H9 (cell line): Measurements from ENCODE around the gene KIAA1958. TPM values are rescaled to one million over a fixed set of nuclear protein-coding genes. Genes with fewer than 3 reads are reported as not detected.

Experiments used
- DNase-seq: peaks from one replicate; pipeline ENCODE4 v3.0.0-alpha.2; 2017
- H2AFZ ChIP-seq: one replicate; pipeline ENCODE4 v1.6.1; 2013; ENCODE audit warnings: mild to moderate bottlenecking, low read length, control low read depth, moderate library complexity
- H2AK5ac ChIP-seq: 2 replicates; pipeline ENCODE4 v1.6.1; 2013; ENCODE audit warnings: low read length, control low read depth, mixed read lengths; ENCODE audit not compliant: insufficient read length
- H2BK120ac ChIP-seq: one replicate; pipeline ENCODE4 v1.6.1; 2013; ENCODE audit warnings: low read depth, mild to moderate bottlenecking, low read length, control low read depth, inconsistent platforms; ENCODE audit not compliant: poor library complexity, severe bottlenecking
- H2BK12ac ChIP-seq: 2 replicates; pipeline ENCODE4 v1.6.1; 2013; ENCODE audit warnings: low read length, control low read depth, mixed read lengths, low read depth; ENCODE audit not compliant: insufficient read length
- H2BK15ac ChIP-seq: 2 replicates; pipeline ENCODE4 v1.6.1; 2013; ENCODE audit warnings: low read depth, low read length, control low read depth
- H2BK20ac ChIP-seq: one replicate; pipeline ENCODE4 v1.6.1; 2013; ENCODE audit warnings: low read depth, mild to moderate bottlenecking, low read length, control low read depth, inconsistent platforms; ENCODE audit not compliant: poor library complexity, severe bottlenecking
- H2BK5ac ChIP-seq: 2 replicates; pipeline ENCODE4 v1.6.1; 2013; ENCODE audit warnings: low read length, control low read depth, mixed read lengths; ENCODE audit not compliant: insufficient read length
- H3K14ac ChIP-seq: 2 replicates; pipeline ENCODE4 v1.6.1; 2013; ENCODE audit warnings: low read length, control low read depth; ENCODE audit not compliant: insufficient read depth
- H3K18ac ChIP-seq: 2 replicates; pipeline ENCODE4 v1.6.1; 2013; ENCODE audit warnings: low read depth, mild to moderate bottlenecking, mixed read lengths, low read length, control low read depth; ENCODE audit not compliant: insufficient read length
- H3K23ac ChIP-seq: 2 replicates; pipeline ENCODE4 v1.6.1; 2013; ENCODE audit warnings: low read length, control low read depth, mixed read lengths, low read depth; ENCODE audit not compliant: insufficient read length
- H3K23me2 ChIP-seq: 2 replicates; pipeline ENCODE4 v1.6.1; 2013; ENCODE audit warnings: low read depth, mild to moderate bottlenecking, mixed read lengths, low read length, control low read depth; ENCODE audit not compliant: insufficient read length, poor library complexity, severe bottlenecking
- H3K27ac ChIP-seq: 2 replicates; pipeline ENCODE4 v1.5.1; 2013; ENCODE audit warnings: low read length, control low read depth, mixed read lengths, low read depth; ENCODE audit not compliant: insufficient read length
- H3K27me3 ChIP-seq: 2 replicates; pipeline ENCODE4 v1.6.1; 2013; ENCODE audit warnings: low read length, control low read depth, inconsistent platforms; ENCODE audit not compliant: insufficient read depth
- H3K4ac ChIP-seq: 2 replicates; pipeline ENCODE4 v1.6.1; 2013; ENCODE audit warnings: low read depth, mild to moderate bottlenecking, control low read depth, inconsistent platforms, low read length, moderate library complexity
- H3K4me1 ChIP-seq: 2 replicates; pipeline ENCODE4 v1.6.1; 2013; ENCODE audit warnings: low read length, control low read depth, inconsistent platforms; ENCODE audit not compliant: insufficient read depth
- H3K4me2 ChIP-seq: 2 replicates; pipeline ENCODE4 v1.6.1; 2013; ENCODE audit warnings: low read length, control low read depth, mixed read lengths; ENCODE audit not compliant: insufficient read length, insufficient read depth
- H3K56ac ChIP-seq: 2 replicates; pipeline ENCODE4 v1.6.1; 2013; ENCODE audit warnings: low read depth, mild to moderate bottlenecking, mixed read lengths, low read length, control low read depth; ENCODE audit not compliant: insufficient read length
- H3K79me1 ChIP-seq: 2 replicates; pipeline ENCODE4 v1.6.1; 2013; ENCODE audit warnings: low read depth, mild to moderate bottlenecking, moderate library complexity, low read length, control low read depth, inconsistent platforms; ENCODE audit not compliant: insufficient read depth, poor library complexity, severe bottlenecking
- H3K79me2 ChIP-seq: 2 replicates; pipeline ENCODE4 v1.6.1; 2013; ENCODE audit warnings: low read length, control low read depth, inconsistent platforms; ENCODE audit not compliant: insufficient read depth
- H3K9ac ChIP-seq: 2 replicates; pipeline ENCODE4 v1.6.1; 2013; ENCODE audit warnings: low read length, control low read depth, mixed read lengths; ENCODE audit not compliant: insufficient read length; ENCODE audit errors: extremely low read depth
- H3K9me3 ChIP-seq: one replicate; pipeline ENCODE4 v1.6.1; 2013; ENCODE audit warnings: low read depth, low read length, inconsistent platforms; ENCODE audit not compliant: control insufficient read depth
- H3T11ph ChIP-seq: one replicate; pipeline ENCODE4 v1.6.1; 2013; ENCODE audit warnings: mild to moderate bottlenecking, low read length, control low read depth, inconsistent platforms
- H4K20me1 ChIP-seq: one replicate; pipeline ENCODE4 v1.6.1; 2013; ENCODE audit not compliant: control insufficient read depth, insufficient read length, insufficient read depth
- H4K5ac ChIP-seq: 2 replicates; pipeline ENCODE4 v1.6.1; 2013; ENCODE audit warnings: low read depth, mild to moderate bottlenecking, mixed read lengths, low read length, control low read depth; ENCODE audit not compliant: insufficient read length
- H4K8ac ChIP-seq: replicated peaks from 2 replicates; pipeline ENCODE4 v1.6.1; 2013; ENCODE audit warnings: low read length, control low read depth, mixed read lengths, low read depth; ENCODE audit not compliant: insufficient read length
- H4K91ac ChIP-seq: 2 replicates; pipeline ENCODE4 v1.6.1; 2013; ENCODE audit warnings: low read depth, mild to moderate bottlenecking, moderate library complexity, mixed read lengths, low read length, control low read depth; ENCODE audit not compliant: insufficient read length
- H3K27ac Mint-ChIP-seq, 3 experiments: 2 replicates in 2 of 3; 3 replicates in 1 of 3; pipeline ENCODE4 v1.8.0; 2020 to 2021; ENCODE audit warnings: mixed read lengths in 3 of 3, mild to moderate bottlenecking in 1 of 3, moderate library complexity in 1 of 3
- H3K27me3 Mint-ChIP-seq: 2 replicates; pipeline ENCODE4 v1.8.0; 2021; ENCODE audit warnings: low read depth, mild to moderate bottlenecking, moderate library complexity, mixed read lengths
- H3K36me3 Mint-ChIP-seq, 3 experiments: 2 replicates in 2 of 3; 3 replicates in 1 of 3; pipeline ENCODE4 v1.8.0; 2020 to 2021; ENCODE audit warnings: low read depth in 3 of 3, mixed read lengths in 3 of 3; ENCODE audit not compliant: insufficient read depth in 1 of 3
- H3K4me1 Mint-ChIP-seq, 2 experiments: 2 replicates each; pipeline ENCODE4 v1.8.0; 2020; ENCODE audit warnings: mixed read lengths in 2 of 2
- H3K4me3 Mint-ChIP-seq, 2 experiments: 2 replicates in 1 of 2; 3 replicates in 1 of 2; pipeline ENCODE4 v1.8.0; 2020 to 2021; ENCODE audit warnings: mild to moderate bottlenecking in 2 of 2, mixed read lengths in 2 of 2, moderate library complexity in 1 of 2
- H3K9me3 Mint-ChIP-seq, 2 experiments: 2 replicates in 1 of 2; 3 replicates in 1 of 2; pipeline ENCODE4 v1.8.0; 2020; ENCODE audit warnings: mild to moderate bottlenecking in 2 of 2, mixed read lengths in 2 of 2, moderate library complexity in 1 of 2
- CTCF ChIP-seq: fragments of 200-600 bp; sonication (generic); conservative IDR thresholded peaks from 3 replicates; pipeline ENCODE4 v1.8.0; 2021; ENCODE audit warnings: antibody characterized with exemption, mild to moderate bottlenecking
- WGBS: extraction: QIAGEN DNeasy Blood & Tissue Kit; methylation state at CpG from one replicate; pipeline ENCODE4 v1.1.7; 2013; ENCODE audit warnings: missing lambda C conversion rate, low lambda C conversion rate, mixed read lengths; ENCODE audit not compliant: insufficient read length; ENCODE audit errors: extremely low coverage; 5-methylcytosine and 5-hydroxymethylcytosine counted together
- total RNA-seq: library from RNA; stranded (reverse); gene quantifications from 2 replicates; pipeline ENCODE4 v1.2.1, GENCODE V29; 2021

KIAA1958 gene
- total RNA-seq, 1 experiment from 2014 or later: 34.0 TPM

GRCh38 chr9:112446080-112446479 lies 40.5 kb upstream of the KIAA1958 start:
- Mint-ChIP-seq H3K4me3 (no peak overlapping the region), H3K4me1 (no peaks in the 10 kb centered on the region), H3K27me3 (no peaks in the 10 kb centered on the region), H3K9me3 (no peaks in the 10 kb centered on the region), H3K36me3 (peaks cover 0 to 2% (median 0%) of the 10 kb centered on the region in 3 experiments; a peak in 4 of 7 replicates), H3K27ac (peak overlapping the region in 2 of 3 experiments; percentile 7 to 51; a peak in 3 of 7 replicates)
- H3K4me1 ChIP-seq: no peaks in the 10 kb centered on the region
- no peak overlapping the region for H3K56ac ChIP-seq
- no peaks in the 10 kb centered on the region for H3K79me2 ChIP-seq
- no peak overlapping the region for H3K18ac ChIP-seq
- no peak overlapping the region for H2BK12ac ChIP-seq
- H3K27ac ChIP-seq: no peak overlapping the region
- WGBS: no CpG with 5 or more reads among the region's 2 CpGs
- H4K5ac ChIP-seq: no peak overlapping the region
- no peak overlapping the region for H3K23ac ChIP-seq
- H2BK5ac ChIP-seq: no peak overlapping the region
- H2AFZ ChIP-seq: no peak overlapping the region
- no peak overlapping the region for H3K4me2 ChIP-seq
- H3K14ac ChIP-seq: no peak overlapping the region
- no peak overlapping the region for H4K8ac ChIP-seq
- no peaks in the 10 kb centered on the region for H3K9me3 ChIP-seq
- no peaks in the 10 kb centered on the region for H3K79me1 ChIP-seq
- no peak overlapping the region for H2BK20ac ChIP-seq
- no peaks in the 10 kb centered on the region for H4K20me1 ChIP-seq
- no peak overlapping the region for H2AK5ac ChIP-seq
- no peak overlapping the region for H2BK120ac ChIP-seq
- H3K23me2 ChIP-seq: no peaks in the 10 kb centered on the region
- H3K27me3 ChIP-seq: no peaks in the 10 kb centered on the region
- TF ChIP-seq CTCF: no peak
- no peak overlapping the region for H2BK15ac ChIP-seq
- no peak overlapping the region for H4K91ac ChIP-seq
- H3T11ph ChIP-seq: no peak overlapping the region
- no peak overlapping the region for H3K9ac ChIP-seq
- no peak overlapping the region for H3K4ac ChIP-seq
- DNase-seq: no peak
